ENCODE data around the gene ESRP2.

ESRP2 gene

GRCh38 chr16:68251832-68252231 is 15.9 kb upstream of the ESRP2 start:
- no peak for DNase-seq (ENCODE audit: extremely low read depth, low read depth)
- no peak for TF ChIP-seq CTCF (IDR thresholded peaks at IDR 0.05; ENCODE audit: low read depth, low read length)

- TF ChIP-seq CTCF (IDR thresholded peaks at IDR 0.05; ENCODE audit: low read depth, low read length), result no peak
- no peak for DNase-seq (ENCODE audit: extremely low read depth, low read depth)
Measured at GRCh38 chr16:68250951-68251350, 15.0 kb upstream of the ESRP2 start.

- no peak for TF ChIP-seq CTCF (IDR thresholded peaks at IDR 0.05; ENCODE audit: low read depth, low read length)
- no peak for DNase-seq (ENCODE audit: extremely low read depth, low read depth)
Measured at GRCh38 chr16:68249371-68249770, 13.4 kb upstream of the ESRP2 start.

GRCh38 chr16:68247932-68248331 is 12.0 kb upstream of the ESRP2 start:
- TF ChIP-seq CTCF (IDR thresholded peaks at IDR 0.05; ENCODE audit: low read depth, low read length), result no peak
- no peak for DNase-seq (ENCODE audit: extremely low read depth, low read depth)

GRCh38 chr16:68247400-68247799 is 11.5 kb upstream of the ESRP2 start:
- TF ChIP-seq CTCF (IDR thresholded peaks at IDR 0.05; ENCODE audit: low read depth, low read length), result no peak
- no peak for DNase-seq (ENCODE audit: extremely low read depth, low read depth)

- no peak for DNase-seq (ENCODE audit: extremely low read depth, low read depth)
Measured at GRCh38 chr16:68246666-68247065, 10.7 kb upstream of the ESRP2 start.

GRCh38 chr16:68246121-68246520 is 10.2 kb upstream of the ESRP2 start:
- TF ChIP-seq CTCF (IDR thresholded peaks at IDR 0.05; ENCODE audit: low read depth, low read length), result no peak
- no peak for DNase-seq (ENCODE audit: extremely low read depth, low read depth)

More at GRCh38 chr16:68246666-68247065, 10.7 kb upstream of the ESRP2 start:
- TF ChIP-seq CTCF (IDR thresholded peaks at IDR 0.05; ENCODE audit: low read depth, low read length), result no peak
